GM18499 (cell line): ENCODE data around the gene CSRP1.

Source experiments
- ATAC-seq: cut with Tn5 transposase; IDR thresholded peaks from one replicate; pipeline ENCODE4 v1.9.1; 2021; ENCODE audit warnings: moderate number of reproducible peaks; ENCODE audit not compliant: insufficient read depth, unreplicated experiment

The CSRP1 gene

GRCh38 chr1:201515895-201516294 lies 9.0 kb upstream of the CSRP1 start:
- no peak for ATAC-seq

- no peak for ATAC-seq
These were observed 8.3 kb upstream of the CSRP1 start for GRCh38 chr1:201515062-201515750.

GRCh38 chr1:201514466-201514865 lies 7.5 kb upstream of the CSRP1 start:
- ATAC-seq, result no peak

GRCh38 chr1:201513498-201514243 lies 6.7 kb upstream of the CSRP1 start:
- no peak for ATAC-seq

GRCh38 chr1:201511941-201512539 lies 5.1 kb upstream of the CSRP1 start:
- no peak for ATAC-seq

GRCh38 chr1:201511396-201511940 lies 4.5 kb upstream of the CSRP1 start:
- ATAC-seq, result no peak

GRCh38 chr1:201510734-201511133 lies 3.8 kb upstream of the CSRP1 start:
- no peak for ATAC-seq

GRCh38 chr1:201509601-201510374 lies 2.9 kb upstream of the CSRP1 start:
- ATAC-seq, result no peak

GRCh38 chr1:201508809-201509208 lies 1.9 kb upstream of the CSRP1 start:
- ATAC-seq, result no peak

GRCh38 chr1:201507360-201507675 lies 395 bp upstream of the CSRP1 start:
- no peak for ATAC-seq

GRCh38 chr1:201506092-201506491 lies 831 bp downstream of the CSRP1 start:
- no peak for ATAC-seq

- no peak for ATAC-seq
These were observed 1.4 kb downstream of the CSRP1 start for GRCh38 chr1:201505503-201505890.

- ATAC-seq, result no peak
These were observed 2.0 kb downstream of the CSRP1 start for GRCh38 chr1:201504799-201505502.

GRCh38 chr1:201504179-201504631 lies 2.7 kb downstream of the CSRP1 start:
- no peak for ATAC-seq

- no peak for ATAC-seq
These were observed 3.3 kb downstream of the CSRP1 start for GRCh38 chr1:201503397-201504176.

- ATAC-seq, result no peak
These were observed 4.4 kb downstream of the CSRP1 start for GRCh38 chr1:201502511-201502857.

- ATAC-seq, result no peak
These were observed 5.0 kb downstream of the CSRP1 start for GRCh38 chr1:201501812-201502510.

GRCh38 chr1:201501144-201501543 lies 5.8 kb downstream of the CSRP1 start:
- ATAC-seq, result no peak

GRCh38 chr1:201500670-201501120 lies 6.2 kb downstream of the CSRP1 start:
- no peak for ATAC-seq
